Ramos (cell line): ENCODE data around the gene PLEKHA3.

Experiments
- in situ Hi-C: fragments of 300-500 bp; cut with MboI; formaldehyde crosslinking; loops from one replicate; pipeline ENCODE4 v1.14.3; 2022; ENCODE audit warnings: low sequenced_read_pairs; ENCODE audit not compliant: unreplicated experiment

The PLEKHA3 gene

DNA sequence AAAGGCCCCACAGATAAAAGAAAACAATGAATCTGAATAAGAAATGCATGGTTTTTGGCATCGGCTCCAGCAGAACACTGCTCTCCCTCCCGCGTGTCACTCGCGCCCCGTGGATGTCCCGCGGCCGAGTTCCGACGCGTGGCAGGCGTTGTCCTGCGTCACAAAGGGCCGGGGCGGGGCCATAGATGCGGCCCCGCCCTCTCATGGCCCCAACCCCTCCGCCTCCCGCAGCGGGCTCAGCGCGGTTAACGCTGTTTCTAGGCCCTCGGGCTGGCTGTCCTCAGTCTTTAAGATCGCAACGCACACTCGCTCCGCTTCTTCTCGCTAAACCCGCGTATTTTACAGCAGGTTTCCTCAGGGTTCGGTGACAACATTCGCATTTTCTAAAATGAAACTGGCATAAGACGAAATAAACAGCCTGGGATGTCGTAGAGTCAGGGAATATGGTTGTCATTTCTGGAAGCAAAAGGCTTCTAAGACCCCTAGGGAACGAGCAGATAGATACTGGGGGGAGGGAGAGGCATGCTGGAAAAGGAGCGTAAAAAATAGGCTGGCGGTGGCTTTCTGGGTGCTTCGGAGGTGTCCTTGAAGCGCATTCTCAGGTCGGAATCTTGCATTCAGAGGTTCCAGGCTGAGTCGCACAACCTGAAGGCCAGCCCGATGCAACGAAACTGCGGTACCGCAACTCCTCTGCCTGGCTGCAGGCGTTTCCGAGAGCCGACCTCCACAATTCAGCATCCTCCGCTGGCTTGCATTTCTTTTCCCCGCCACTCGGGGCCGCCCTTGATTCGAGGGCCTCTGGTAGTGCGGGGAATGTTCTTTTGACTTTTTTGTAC lies 1.6 kb upstream of the PLEKHA3 start, which contains the start of gene FKBP7:
TSS of gene FKBP7 (minus strand) at position 162 of the 836 bp plus-strand sequence. CDS start at position 61, 101 bp downstream.
- in situ Hi-C loops = no loop called here

DNA sequence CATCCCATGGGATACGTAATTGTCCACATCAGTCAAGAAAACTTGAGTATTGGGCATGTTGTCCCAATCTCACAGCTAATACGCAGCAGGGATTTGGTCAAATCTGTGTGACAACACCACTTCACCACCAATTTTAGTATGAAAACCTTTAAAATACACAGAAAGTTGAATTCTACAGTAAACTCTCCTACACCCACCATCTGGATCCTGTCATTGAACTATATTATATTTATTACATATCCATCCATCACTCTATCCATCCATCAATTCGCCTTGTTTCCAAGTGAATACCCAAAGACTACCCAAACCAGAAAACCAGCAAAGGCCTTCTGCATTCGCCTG lies 1.0 kb upstream of the PLEKHA3 start:
- in situ Hi-C loops = no loop called here

DNA sequence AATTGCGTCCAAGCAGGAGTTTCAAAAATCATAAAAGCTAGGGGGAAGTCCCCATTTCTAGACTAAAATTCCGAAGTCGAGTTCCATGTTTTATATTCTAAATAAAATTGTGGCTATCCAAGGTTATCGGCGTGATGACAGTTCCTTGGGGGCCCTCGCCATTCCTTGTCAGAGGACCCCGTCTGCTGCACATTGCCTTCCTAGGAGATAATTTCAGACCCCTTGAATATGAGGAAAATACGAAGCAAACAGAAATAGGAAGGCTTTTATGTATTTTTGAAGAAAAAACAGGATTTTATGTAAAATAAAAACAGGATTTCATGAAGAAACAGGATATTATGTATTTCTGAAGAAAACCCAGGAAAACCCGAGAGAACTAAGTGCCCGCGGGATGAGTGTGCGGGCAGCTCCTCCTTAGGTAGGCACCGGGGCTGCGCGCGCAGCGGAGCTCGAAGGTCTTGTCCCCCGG lies 465 bp upstream of the PLEKHA3 start:
- in situ Hi-C loops = no loop called here

DNA sequence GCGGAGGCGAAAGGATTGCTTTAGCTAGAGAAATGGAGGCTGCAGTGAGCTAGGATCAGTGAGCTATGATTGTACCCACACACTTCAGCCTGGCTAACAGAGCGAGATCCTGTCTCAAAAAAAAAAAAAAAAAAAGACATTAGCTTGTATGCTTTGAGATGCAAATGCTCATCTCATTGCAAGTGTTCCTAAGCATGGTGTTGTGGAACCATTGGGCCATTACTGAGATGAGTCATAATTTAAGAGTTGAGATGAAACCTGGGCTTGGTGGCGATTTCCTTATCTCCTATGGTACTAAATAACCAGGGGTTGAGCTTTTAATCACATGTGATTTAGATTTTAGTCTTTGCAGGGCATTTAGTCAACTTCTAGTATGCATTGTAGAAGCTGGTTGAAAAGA lies 2.2 kb downstream of the PLEKHA3 start:
- in situ Hi-C loops = no loop called here

DNA sequence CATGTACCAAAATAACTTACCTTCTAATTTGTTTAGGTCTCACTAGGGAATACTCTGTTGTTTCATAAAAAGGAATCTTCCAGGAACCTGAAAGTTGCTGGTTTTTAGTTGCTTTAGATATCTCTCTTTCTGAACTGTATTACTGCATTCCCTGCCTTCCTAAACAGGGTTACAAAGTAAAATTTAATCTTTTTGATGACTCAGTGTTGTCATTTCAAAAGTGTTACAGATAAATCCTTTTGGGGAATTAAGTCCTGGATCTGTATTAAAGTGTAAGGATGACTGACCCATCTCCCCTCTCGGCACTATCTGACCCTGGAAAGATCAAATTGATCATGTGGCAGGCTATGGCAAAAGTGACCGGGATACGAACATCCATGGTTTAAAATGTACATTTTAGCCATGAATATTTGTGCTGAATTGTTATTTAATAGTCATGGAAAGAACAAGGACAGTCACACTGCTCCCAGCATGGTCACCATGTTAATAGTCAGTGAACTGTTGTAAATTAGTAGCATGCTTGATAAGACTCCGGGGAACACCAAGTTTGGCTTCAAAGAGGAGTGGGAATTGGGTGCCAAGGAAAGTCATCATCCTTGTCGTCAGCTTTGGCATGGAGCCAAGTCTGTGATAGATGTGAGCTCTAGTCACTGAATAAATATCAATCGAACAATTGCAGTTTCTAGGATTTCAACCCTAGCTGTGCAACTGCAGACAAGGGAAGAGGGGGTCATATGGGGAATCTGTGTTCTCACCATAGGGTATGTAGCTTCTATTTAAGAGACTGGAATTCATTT lies 4.2 kb downstream of the PLEKHA3 start:
- in situ Hi-C loops = no loop called here

DNA sequence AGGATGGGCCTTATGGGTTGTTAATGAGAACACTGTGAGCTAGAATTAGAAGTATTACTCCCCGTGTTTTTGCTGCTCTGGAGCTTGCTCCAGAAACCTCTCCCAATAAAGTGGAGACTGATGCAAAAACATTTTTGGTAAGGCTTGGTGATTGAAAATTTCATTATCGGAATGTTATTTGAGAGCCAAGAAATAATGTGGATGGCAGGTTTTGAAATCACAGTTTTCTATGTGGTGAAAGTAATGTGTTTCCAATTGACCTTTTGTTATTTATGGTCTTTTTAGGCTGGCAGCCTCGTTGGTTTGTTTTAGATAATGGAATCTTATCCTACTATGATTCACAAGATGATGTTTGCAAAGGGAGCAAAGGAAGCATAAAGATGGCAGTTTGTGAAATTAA lies 5.1 kb downstream of the PLEKHA3 start:
- in situ Hi-C loops = no loop called here

DNA sequence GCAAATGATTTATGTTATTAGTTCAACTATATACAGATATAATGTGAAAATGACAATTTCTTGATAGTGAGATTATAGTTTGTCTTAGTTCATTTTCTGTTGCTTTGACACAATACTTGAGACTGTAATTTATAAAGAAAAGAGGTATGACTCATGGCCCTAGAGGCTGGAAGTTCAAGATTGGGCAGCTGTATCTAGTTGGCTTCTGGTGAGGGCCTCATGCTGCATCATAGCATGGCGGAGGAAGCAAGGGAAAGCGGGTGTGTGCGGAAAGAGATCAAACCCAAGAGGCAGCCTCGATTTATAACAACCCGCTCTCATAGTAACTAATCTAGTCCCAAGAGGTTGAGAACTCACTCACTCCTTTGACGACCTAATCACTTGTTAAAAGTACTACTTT lies 11.4 kb downstream of the PLEKHA3 start:
- in situ Hi-C loops = no loop called here

DNA sequence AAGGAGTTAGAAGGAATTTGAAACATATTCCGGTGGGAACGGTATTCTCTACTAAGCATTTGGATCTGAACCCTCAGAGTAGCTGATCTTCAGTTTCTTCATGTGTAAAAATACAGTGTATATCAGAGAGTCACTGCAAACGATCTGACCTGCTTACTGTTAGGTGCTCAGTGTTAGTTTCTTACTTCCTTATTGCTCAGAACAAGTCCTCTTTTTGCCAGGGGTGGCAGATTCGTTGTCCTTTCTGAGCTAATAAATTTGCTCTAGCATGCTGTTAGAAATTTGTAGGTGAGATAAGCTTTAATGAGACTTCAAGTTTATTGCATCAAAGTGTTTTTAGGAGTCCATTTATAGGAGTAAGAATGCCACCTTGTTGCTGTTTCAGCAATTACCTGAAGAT lies 15.8 kb downstream of the PLEKHA3 start:
- in situ Hi-C loops = no loop called here

DNA sequence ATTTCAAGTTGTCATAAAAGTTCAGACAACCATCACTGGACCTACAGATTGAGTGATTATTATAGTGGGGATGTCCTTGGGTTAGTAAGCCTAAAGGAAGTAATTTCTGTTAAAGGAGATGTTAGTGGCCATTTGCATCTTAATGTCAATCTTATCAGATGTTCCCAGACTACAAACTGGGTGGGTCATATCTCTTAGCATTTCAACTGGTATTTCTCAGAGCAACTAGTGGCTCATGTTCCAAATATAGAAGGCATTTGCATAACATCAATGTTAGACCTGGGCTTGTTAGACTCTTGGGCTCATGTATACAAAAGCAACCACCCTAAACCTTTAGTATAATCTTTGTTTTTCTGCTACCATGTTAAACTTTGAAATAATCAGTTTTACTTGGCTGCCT lies 17.9 kb downstream of the PLEKHA3 start:
- in situ Hi-C loops = no loop called here

DNA sequence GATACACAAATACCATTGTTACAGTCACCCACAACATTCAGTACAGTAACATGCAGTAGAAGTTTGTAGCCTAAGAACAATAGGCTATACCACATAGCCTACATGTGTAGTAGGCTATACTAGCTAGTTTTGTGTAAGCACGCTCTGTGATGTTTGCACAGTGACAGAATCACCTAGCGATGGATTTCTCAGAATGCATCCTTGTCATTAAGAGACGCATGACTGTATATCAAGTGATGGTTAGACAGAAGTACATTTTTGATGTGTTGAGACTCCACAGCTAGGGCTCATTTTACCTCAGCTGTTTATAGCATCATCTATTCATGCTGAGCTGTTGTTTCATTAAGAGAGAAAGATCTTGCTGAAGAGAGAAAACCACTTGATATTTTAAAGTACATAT lies 19.4 kb downstream of the PLEKHA3 start:
- in situ Hi-C loops = no loop called here

DNA sequence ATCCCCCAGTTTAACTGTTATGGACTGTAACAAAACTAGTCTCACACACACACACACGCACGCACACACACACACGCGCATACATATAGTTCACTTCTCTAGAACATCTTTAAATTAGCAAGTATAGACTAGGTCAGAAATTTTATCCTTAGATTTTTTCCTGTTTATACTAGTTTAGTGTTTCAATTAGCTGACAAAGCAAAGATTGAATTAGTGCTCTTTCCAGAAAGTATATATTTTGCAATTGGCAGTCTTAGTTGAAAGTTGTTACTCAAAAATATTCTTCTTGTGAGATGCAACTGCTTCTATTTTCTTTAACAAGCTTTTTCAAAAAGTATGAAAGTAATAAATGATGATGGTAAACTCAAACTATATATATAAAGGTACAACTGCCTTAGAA lies 22.5 kb downstream of the PLEKHA3 start:
- in situ Hi-C loops = no loop called here

DNA sequence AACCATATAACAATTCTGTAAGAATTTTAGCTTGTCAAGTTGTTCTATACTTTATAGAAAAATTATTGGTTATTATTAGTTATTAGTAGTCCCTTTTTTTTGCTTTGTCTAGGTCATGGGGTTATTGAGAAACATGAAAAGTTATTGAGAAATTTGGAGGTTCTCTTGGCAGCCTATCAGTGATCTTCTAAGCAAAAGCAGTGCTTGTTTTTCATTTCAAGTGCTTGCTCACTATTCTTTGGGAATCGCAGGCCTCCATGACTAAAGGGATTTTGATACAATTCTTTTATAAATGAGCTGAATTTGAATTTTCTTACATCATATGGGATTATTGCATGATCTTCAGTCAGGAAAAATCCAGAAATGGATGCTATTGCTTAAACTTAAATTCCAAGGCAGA lies 25.8 kb downstream of the PLEKHA3 start:
- in situ Hi-C loops = no loop called here

DNA sequence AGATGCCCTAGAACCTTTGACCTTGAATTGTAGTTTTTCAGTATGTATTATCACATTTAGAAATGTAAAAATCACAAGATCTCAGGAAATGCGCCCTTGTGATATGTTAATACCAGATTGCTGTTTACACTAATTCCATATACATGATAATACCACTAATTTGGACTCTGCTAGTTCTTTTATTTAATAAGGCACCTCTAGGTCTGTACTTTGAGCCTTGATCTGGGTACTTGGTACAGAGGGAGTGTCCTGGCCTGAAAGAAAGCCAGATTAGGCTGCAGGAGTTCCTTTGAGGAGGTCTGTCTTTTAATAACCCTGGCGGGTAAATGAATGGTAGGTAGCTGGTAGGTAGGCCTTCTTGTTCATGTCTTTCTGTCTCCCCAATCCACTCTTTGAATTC lies 26.3 kb downstream of the PLEKHA3 start:
- in situ Hi-C loops = no loop called here

DNA sequence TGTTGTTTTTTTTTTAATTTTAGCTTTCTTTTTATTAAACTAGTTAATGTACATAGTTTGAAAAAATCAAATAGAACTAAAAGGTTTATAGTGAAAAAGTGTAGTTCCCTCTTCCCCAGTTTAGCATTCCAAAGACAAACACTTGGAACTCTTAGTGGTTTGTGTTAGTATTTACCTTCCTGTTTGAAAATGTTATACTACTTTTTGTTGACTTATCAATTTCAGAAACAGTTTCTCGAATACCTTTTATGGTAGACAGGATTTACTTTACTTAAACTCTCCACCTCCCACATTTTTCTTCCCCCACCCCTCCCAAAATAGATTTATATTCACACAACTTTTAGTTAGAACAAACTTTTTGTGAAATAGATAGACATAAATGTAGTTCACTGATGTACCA lies 26.7 kb downstream of the PLEKHA3 start:
- in situ Hi-C loops = no loop called here

DNA sequence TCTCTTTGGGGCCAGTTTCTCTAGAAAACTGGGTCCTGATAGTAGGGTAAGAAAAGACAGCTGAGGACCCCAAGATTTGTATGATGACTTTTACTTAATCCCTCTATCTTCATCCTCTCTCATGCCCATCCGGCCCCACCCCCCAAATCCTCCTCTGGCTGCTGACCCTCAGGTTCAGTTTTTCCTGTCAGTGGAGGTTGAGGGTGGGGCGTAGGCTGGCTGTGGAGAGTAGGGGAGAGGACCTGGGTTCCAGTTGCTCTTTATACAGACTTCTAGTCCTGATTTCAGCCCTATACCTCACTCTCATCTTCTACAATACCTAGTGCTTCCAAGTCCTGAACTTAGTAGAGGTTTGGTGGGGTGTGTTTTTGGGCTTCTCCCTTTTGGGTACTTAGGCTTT lies 28.4 kb downstream of the PLEKHA3 start:
- in situ Hi-C loops = no loop called here

DNA sequence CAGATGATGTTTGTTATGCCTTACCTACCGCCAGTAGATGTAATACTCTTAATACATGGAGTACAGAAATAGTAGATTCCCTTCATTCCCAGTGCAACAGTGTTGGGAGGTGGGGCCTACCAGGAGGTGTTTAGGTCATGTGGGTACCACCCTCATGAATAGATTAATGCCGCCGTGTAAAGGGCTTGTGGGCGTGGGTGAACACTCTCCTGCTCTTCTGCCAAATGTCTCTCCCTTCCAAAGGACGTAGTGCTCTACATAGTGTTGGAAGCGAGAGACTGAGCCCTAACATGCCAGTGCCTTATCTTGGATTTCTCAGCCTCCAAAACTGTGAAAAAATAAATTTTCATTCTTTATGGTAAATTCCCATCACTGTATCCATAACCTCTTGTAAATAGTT lies 30.1 kb downstream of the PLEKHA3 start:
- in situ Hi-C loops = no loop called here

DNA sequence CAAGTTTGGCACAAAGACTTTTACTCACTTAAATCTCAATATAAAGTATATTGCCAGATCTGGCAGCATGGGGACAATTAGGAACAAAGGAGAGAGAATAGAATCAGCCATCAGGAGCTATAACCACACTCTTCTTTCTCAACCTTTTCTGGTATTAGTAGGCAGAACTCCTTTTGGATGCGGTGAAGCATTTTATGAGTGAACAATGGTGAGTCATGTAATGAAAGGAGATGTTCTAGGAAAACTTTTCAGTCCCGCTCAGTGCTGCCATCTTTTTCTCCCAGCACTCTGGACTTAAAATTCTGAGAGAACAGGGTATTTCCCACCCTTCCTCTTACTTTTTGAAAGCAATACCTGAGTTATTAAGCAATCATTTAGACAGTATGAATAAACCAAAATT lies 32.2 kb downstream of the PLEKHA3 start:
- in situ Hi-C loops = no loop called here

DNA sequence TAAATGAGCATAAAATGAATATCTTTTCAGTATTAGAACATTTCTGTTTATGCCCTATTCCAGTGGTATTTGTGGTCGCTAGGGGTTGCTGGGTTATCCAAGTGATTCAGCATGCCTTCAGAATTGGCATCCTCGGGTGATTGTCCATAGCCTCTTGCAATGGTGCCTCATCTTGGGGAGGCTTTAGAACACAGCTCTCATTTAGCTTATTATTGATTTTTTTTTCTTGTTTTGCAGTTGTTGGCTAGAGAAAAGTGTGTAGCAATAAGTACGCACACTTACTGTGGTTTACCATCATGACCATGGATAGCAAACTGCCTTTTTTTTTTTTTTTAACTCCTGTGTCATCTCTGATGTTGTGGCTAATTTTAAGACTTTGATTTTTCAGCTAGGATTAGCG lies 33.6 kb downstream of the PLEKHA3 start:
- in situ Hi-C loops = no loop called here

DNA sequence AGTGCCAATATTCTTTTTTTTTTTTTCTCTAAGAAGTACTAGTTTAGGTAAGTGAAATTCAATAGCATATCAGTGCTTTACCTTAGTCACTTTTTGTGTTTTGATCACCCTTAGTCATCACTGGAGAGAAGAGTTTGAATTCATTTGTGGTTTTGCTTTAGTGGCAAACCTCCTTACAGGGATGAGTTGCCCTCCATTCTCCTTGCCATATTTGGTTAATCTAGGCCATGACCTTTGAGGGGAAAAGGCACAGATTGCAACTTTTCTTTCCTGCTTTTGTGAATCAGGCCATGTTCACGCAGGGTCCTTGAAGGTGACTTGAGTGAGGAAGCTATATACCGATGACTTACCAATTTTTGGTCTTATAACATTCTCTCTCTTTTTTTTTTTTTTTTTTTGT lies 34.4 kb downstream of the PLEKHA3 start:
- in situ Hi-C loops = no loop called here

DNA sequence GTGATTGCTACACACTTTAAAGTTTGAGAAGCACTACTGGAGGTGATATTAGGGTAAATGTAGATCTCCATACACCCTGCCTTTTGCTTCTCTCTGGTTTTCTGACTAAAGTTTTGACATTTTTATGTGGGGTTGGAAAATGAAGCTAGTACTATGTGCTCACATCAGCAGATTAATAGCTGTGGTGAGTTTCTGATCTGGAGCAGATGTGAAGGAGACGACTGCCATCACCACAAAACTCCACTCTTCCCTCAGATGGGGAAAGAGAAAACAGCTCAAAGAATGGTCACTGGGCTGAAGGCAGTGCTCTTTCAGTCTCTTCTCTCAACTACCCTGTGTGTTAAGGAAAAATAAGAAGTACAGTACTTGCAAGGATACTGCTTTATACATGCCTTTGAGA lies 37.2 kb downstream of the PLEKHA3 start:
- in situ Hi-C loops = no loop called here

DNA sequence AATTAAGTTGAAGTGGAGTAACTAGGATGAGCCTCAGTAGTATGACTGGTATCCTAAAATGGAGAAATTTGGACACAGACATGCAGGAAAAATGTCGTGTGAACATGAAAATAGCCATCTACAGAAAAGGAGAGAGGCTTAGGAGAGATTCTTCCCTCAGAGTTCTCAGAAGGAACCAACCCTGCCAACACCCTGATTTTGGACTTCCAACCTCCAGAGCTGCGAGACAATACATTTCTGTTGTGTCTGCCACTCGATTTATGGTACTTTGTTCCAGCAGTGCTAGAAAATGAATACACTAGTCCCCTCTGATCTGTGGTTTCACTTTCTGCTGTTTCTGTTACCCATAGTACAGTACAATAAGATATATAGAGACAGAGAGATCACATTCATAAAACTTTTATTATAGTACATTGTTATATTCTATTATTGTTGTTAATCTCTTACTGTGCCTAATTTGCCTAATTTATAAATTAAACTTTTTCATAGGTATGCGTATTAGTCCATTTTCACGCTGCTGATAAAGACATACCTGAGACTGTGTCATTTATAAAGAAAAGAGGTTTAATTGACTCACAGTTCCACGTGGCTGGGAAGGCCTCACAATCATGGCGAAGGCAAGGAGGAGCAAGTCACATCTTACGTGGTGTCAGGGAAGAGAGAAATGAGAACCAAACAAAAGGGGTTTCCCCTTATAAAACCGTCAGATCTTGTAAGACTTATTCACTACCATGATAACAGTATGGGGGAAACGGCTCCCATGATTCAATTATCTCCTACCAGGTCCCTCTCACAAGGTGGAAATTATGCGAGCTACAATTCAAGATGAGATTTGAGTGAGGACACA lies 41.3 kb downstream of the PLEKHA3 start:
- in situ Hi-C loops = no loop called here
